DOHH2 (cell line): ENCODE measurements around the gene SEC31A.

Source experiments
- H3F3A ChIP-seq: fragments of 200-600 bp; sonication (generic), shearing (Covaris generic); 2 replicates; pipeline ENCODE4 v1.6.0; 2016; ENCODE audit warnings: antibody characterized with exemption, mild to moderate bottlenecking; ENCODE audit not compliant: control insufficient read depth, insufficient read depth
- H3K27ac ChIP-seq: fragments of 200-600 bp; sonication (generic); 2 replicates; pipeline ENCODE4 v1.5.1; 2014; ENCODE audit warnings: low read depth, mild to moderate bottlenecking, low read length, moderate library complexity
- H3K27me3 ChIP-seq: fragments of 200-600 bp; sonication (generic); 2 replicates; pipeline ENCODE4 v1.6.1; 2014; ENCODE audit warnings: mild to moderate bottlenecking, low read length, mixed read lengths; ENCODE audit not compliant: control insufficient read depth
- H3K36me3 ChIP-seq: fragments of 200-600 bp; sonication (generic); 2 replicates; pipeline ENCODE4 v1.6.1; 2014; ENCODE audit warnings: mild to moderate bottlenecking, low read length, moderate library complexity, mixed read lengths; ENCODE audit not compliant: control insufficient read depth
- H3K4me1 ChIP-seq: fragments of 200-600 bp; sonication (generic); 2 replicates; pipeline ENCODE4 v1.6.1; 2014; ENCODE audit warnings: mild to moderate bottlenecking, low read length, mixed read lengths; ENCODE audit not compliant: control insufficient read depth
- H3K4me2 ChIP-seq: fragments of 200-600 bp; sonication (generic); 2 replicates; pipeline ENCODE4 v1.6.0; 2014; ENCODE audit warnings: mild to moderate bottlenecking, low read length, moderate library complexity
- H3K4me3 ChIP-seq: fragments of 200-600 bp; sonication (generic); 2 replicates; pipeline ENCODE4 v1.5.1; 2014; ENCODE audit warnings: mild to moderate bottlenecking, low read length, mixed read lengths
- H3K79me2 ChIP-seq: fragments of 200-600 bp; sonication (generic); 2 replicates; pipeline ENCODE4 v1.6.1; 2014; ENCODE audit warnings: mild to moderate bottlenecking, low read length, mixed read lengths; ENCODE audit not compliant: control insufficient read depth
- H3K9me2 ChIP-seq: fragments of 200-600 bp; sonication (generic); replicated peaks from 2 replicates; pipeline ENCODE4 v1.6.1; 2014; ENCODE audit warnings: mild to moderate bottlenecking, low read length, mixed read lengths; ENCODE audit not compliant: control insufficient read depth
- H3K9me3 ChIP-seq: fragments of 200-600 bp; sonication (generic); 2 replicates; pipeline ENCODE4 v1.6.1; 2014; ENCODE audit warnings: antibody characterized with exemption, low read length, mixed read lengths; ENCODE audit not compliant: control insufficient read depth, insufficient read depth
- H4K20me1 ChIP-seq: fragments of 200-600 bp; sonication (generic); 2 replicates; pipeline ENCODE4 v1.6.0; 2014; ENCODE audit warnings: low read depth, mild to moderate bottlenecking, antibody characterized with exemption, low read length, moderate library complexity; ENCODE audit not compliant: control insufficient read depth, insufficient read depth
- CTCF ChIP-seq: fragments of 200-600 bp; sonication (generic); IDR thresholded peaks from one replicate; pipeline ENCODE4 v1.5.1; 2014; ENCODE audit warnings: antibody characterized with exemption, mild to moderate bottlenecking, low read depth, low read length; ENCODE audit not compliant: poor library complexity, severe bottlenecking
- EZH2phosphoT487 ChIP-seq: fragments of 200-600 bp; sonication (generic); IDR thresholded peaks from 2 replicates; pipeline ENCODE4 v1.6.1; 2017; ENCODE audit warnings: borderline replicate concordance, mild to moderate bottlenecking, antibody characterized with exemption, low read length, moderate library complexity, mixed read lengths

SEC31A gene

GRCh38 chr4:82930848-82931755 lies 40.1 kb upstream of the SEC31A start:
- peaks cover 10% of the 10 kb centered on the region for H3K4me1 ChIP-seq
- H3K4me2 ChIP-seq = no peak overlapping the region
- no peaks in the 10 kb centered on the region for H4K20me1 ChIP-seq
- 0 out of 2 replicates have a peak, but pooled peaks cover 2% of the 10 kb centered on the region for H3F3A ChIP-seq
- peaks cover 50% of the 10 kb centered on the region for H3K36me3 ChIP-seq
- H3K27me3 ChIP-seq = no peaks in the 10 kb centered on the region
- TF ChIP-seq EZH2phosphoT487 (no peak), CTCF (no peak)
- H3K4me3 ChIP-seq = no peak overlapping the region
- no peaks in the 10 kb centered on the region for H3K9me2 ChIP-seq
- no peaks in the 10 kb centered on the region for H3K9me3 ChIP-seq
- H3K27ac ChIP-seq = no peak overlapping the region
- H3K79me2 ChIP-seq = no peaks in the 10 kb centered on the region

- H3F3A ChIP-seq = peaks cover 5% of the 10 kb centered on the region; the same call in 1 of the 2 replicates
- H3K27me3 ChIP-seq = no peaks in the 10 kb centered on the region
- no peak overlapping the region for H3K4me2 ChIP-seq
- H3K36me3 ChIP-seq = peaks cover 32% of the 10 kb centered on the region
- H3K9me2 ChIP-seq = no peaks in the 10 kb centered on the region
- H3K9me3 ChIP-seq = no peaks in the 10 kb centered on the region
- H3K4me3 ChIP-seq = no peak overlapping the region
- H4K20me1 ChIP-seq = no peaks in the 10 kb centered on the region
- H3K27ac ChIP-seq = no peak overlapping the region
- peaks cover 6% of the 10 kb centered on the region for H3K4me1 ChIP-seq
- H3K79me2 ChIP-seq = no peaks in the 10 kb centered on the region
- TF ChIP-seq EZH2phosphoT487 = no peak
- no peak for TF ChIP-seq CTCF
Measured at GRCh38 chr4:82921795-82922194, 30.8 kb upstream of the SEC31A start.

GRCh38 chr4:82919386-82919785 lies 28.4 kb upstream of the SEC31A start:
- peaks cover 5% of the 10 kb centered on the region; the same call in 1 of the 2 replicates for H3F3A ChIP-seq
- H3K79me2 ChIP-seq = no peaks in the 10 kb centered on the region
- no peak overlapping the region for H3K4me2 ChIP-seq
- no peaks in the 10 kb centered on the region for H3K9me3 ChIP-seq
- H3K27me3 ChIP-seq = no peaks in the 10 kb centered on the region
- TF ChIP-seq EZH2phosphoT487 (no peak), CTCF (no peak)
- H3K36me3 ChIP-seq = peaks cover 21% of the 10 kb centered on the region
- no peaks in the 10 kb centered on the region for H3K4me1 ChIP-seq
- no peak overlapping the region for H3K4me3 ChIP-seq
- no peak overlapping the region for H3K27ac ChIP-seq
- H3K9me2 ChIP-seq = no peaks in the 10 kb centered on the region
- no peaks in the 10 kb centered on the region for H4K20me1 ChIP-seq
